Adrenal gland (tissue), 5 donors: ENCODE results near the gene NOP9.

Experiments used
- CTCF ChIP-seq, 6 experiments: fragments of 450-650 bp in 4 of 6; fragments of 200-600 bp in 2 of 6; sonication (generic) in 1 of 6; IDR thresholded peaks; 1 replicate in 5 of 6; 2 replicates in 1 of 6; pipeline versions ENCODE4 v1.5.1 to v1.8.0; 2016 to 2021; ENCODE audit warnings: antibody characterized with exemption in 6 of 6, mild to moderate bottlenecking in 2 of 6, moderate library complexity in 1 of 6
- POLR2A ChIP-seq, 2 donors: fragments of 450-650 bp; IDR thresholded peaks; one replicate each; pipeline ENCODE4 v1.6.1; 2017; ENCODE audit warnings: antibody characterized with exemption in 2 of 2, mild to moderate bottlenecking in 2 of 2, moderate library complexity in 1 of 2
- donor health status: DM: no; HTN: no; CAD: no.

- no peak for TF ChIP-seq CTCF (IDR thresholded peaks at IDR 0.05)
- no peak for TF ChIP-seq POLR2A (IDR thresholded peaks at IDR 0.05)
Measured at GRCh38 chr14:24304019-24304387, 4.4 kb downstream of the NOP9 start.
